MCF 10A (cell line): Measurements from ENCODE around the gene NCAM1. TPM values are rescaled to one million over a fixed set of nuclear protein-coding genes. Genes with fewer than 3 reads are reported as not detected.

ENCODE experiments used
- BruUV-seq: library from RNA; stranded (reverse); fragments of 400-500 nt; replicated peaks from 2 replicates; lab custom pipeline; 2021; lab: Mats Ljungman, UMichigan
- CTCF ChIA-PET: fragments of 300-600 bp; sonication (Branson Sonifier 250); formaldehyde crosslinking; extraction: SDS; loops from one replicate; lab custom pipeline; 2021; ENCODE audit warnings: antibody characterized with exemption, inconsistent platforms; lab: Yijun Ruan, JAX
- POLR2A ChIA-PET: fragments of 300-600, 350-650 bp; sonication (Branson Sonifier 250); formaldehyde crosslinking; extraction: SDS; loops from one replicate; lab custom pipeline; 2020; ENCODE audit warnings: antibody characterized with exemption, inconsistent platforms; lab: Yijun Ruan, JAX
- DNase-seq: peaks from one replicate; pipeline ENCODE4 v3.0.0-alpha.2; 2018; ENCODE audit not compliant: unreplicated experiment
- H3K27ac Mint-ChIP-seq: one replicate; pipeline ENCODE4 v1.8.0; 2022; ENCODE audit warnings: mild to moderate bottlenecking, low read depth, mixed read lengths; ENCODE audit not compliant: unreplicated experiment
- H3K27me3 Mint-ChIP-seq: one replicate; pipeline ENCODE4 v1.8.0; 2022; ENCODE audit warnings: mixed read lengths; ENCODE audit not compliant: insufficient read depth, unreplicated experiment
- H3K36me3 Mint-ChIP-seq: one replicate; pipeline ENCODE4 v1.8.0; 2022; ENCODE audit warnings: mild to moderate bottlenecking, moderate library complexity, mixed read lengths; ENCODE audit not compliant: insufficient read depth, unreplicated experiment
- H3K4me1 Mint-ChIP-seq: one replicate; pipeline ENCODE4 v1.8.0; 2022; ENCODE audit warnings: mixed read lengths; ENCODE audit not compliant: insufficient read depth, unreplicated experiment
- H3K4me3 Mint-ChIP-seq: one replicate; pipeline ENCODE4 v1.8.0; 2022; ENCODE audit warnings: mild to moderate bottlenecking, moderate library complexity, mixed read lengths; ENCODE audit not compliant: unreplicated experiment
- H3K9me3 Mint-ChIP-seq: one replicate; pipeline ENCODE4 v1.8.0; 2022; ENCODE audit warnings: mixed read lengths; ENCODE audit not compliant: unreplicated experiment
- CTCF ChIP-seq: fragments of 200-600 bp; IDR thresholded peaks from one replicate; pipeline ENCODE4 v1.8.0; 2022; ENCODE audit warnings: antibody characterized with exemption, mild to moderate bottlenecking; ENCODE audit not compliant: unreplicated experiment
- intact Hi-C: fragments of 100-400 bp; cut with micrococcal nuclease; formaldehyde crosslinking; loops from 2 replicates; pipeline ENCODE4 v1.14.1; 2022
- total RNA-seq: library from RNA; stranded (reverse); gene quantifications from 2 replicates; pipeline ENCODE4 v1.2.3, GENCODE V29; 2022

Gene NCAM1
- total RNA-seq, 1 experiment from 2014 or later, result 0.19 TPM

GRCh38 chr11:113106507-113106906 is 145.3 kb downstream of the NCAM1 start:
- no peak for TF ChIP-seq CTCF
- Mint-ChIP-seq H3K27ac (no peak overlapping the region), H3K9me3 (no peaks in the 10 kb centered on the region), H3K4me1 (peaks cover 6% of the 10 kb centered on the region), H3K4me3 (no peak overlapping the region), H3K27me3 (no peaks in the 10 kb centered on the region), H3K36me3 (peaks cover 4% of the 10 kb centered on the region)
- ChIA-PET CTCF (interaction anchor here (0.6 to 0.7 kb wide), 3 partner anchors 23 to 381 kb away, joined by 3 read pairs; no protein-coding TSS in a partner anchor), POLR2A (interaction anchor here (0.5 to 1.2 kb wide), 2 partner anchors 57 to 454 kb away, joined by 3 read pairs; no protein-coding TSS in a partner anchor)
- no peak for DNase-seq
- BruUV-seq, result no TSS peak
- intact Hi-C loops, result no loop called here

- intact Hi-C loops, result loop anchor here (5.0 to 10.0 kb wide), 3 partner anchors 153 to 885 kb away; partner anchors contain the start of gene PTS
- H3K4me3 Mint-ChIP-seq, result no peak overlapping the region
Measured at GRCh38 chr11:113110046-113110445, 148.8 kb downstream of the NCAM1 start.

GRCh38 chr11:113111156-113111555 is 149.9 kb downstream of the NCAM1 start:
- intact Hi-C loops, result loop anchor here (5.0 to 10.0 kb wide), 3 partner anchors 154 to 886 kb away; partner anchors contain the start of gene PTS
- ChIA-PET POLR2A (no interaction called here), CTCF (interaction anchor here (1.0 to 2.1 kb wide), 3 partner anchors 273 to 523 kb away, joined by 3 to 6 read pairs (median 4); no protein-coding TSS in a partner anchor)
- Mint-ChIP-seq H3K4me1 (no peaks in the 10 kb centered on the region), H3K27me3 (no peaks in the 10 kb centered on the region), H3K36me3 (peaks cover 4% of the 10 kb centered on the region), H3K9me3 (no peaks in the 10 kb centered on the region), H3K4me3 (no peak overlapping the region), H3K27ac (no peak overlapping the region)
- DNase-seq, result no peak
- BruUV-seq, result no TSS peak
- no peak for TF ChIP-seq CTCF

More at GRCh38 chr11:113110046-113110445, 148.8 kb downstream of the NCAM1 start:
- H3K27me3 Mint-ChIP-seq, result no peaks in the 10 kb centered on the region
- no peak overlapping the region for H3K27ac Mint-ChIP-seq
- DNase-seq, result no peak
- peaks cover 4% of the 10 kb centered on the region for H3K36me3 Mint-ChIP-seq
- BruUV-seq, result no TSS peak
- POLR2A ChIA-PET, result no interaction called here
- no peaks in the 10 kb centered on the region for H3K9me3 Mint-ChIP-seq
- TF ChIP-seq CTCF, result no peak
- CTCF ChIA-PET, result interaction anchor here (0.6 to 2.1 kb wide), 6 partner anchors 180 to 522 kb away, joined by 3 to 6 read pairs (median 4); no protein-coding TSS in a partner anchor
- peaks cover 6% of the 10 kb centered on the region for H3K4me1 Mint-ChIP-seq

- H3K27me3 Mint-ChIP-seq, result no peaks in the 10 kb centered on the region
- H3K9me3 Mint-ChIP-seq, result no peaks in the 10 kb centered on the region
- POLR2A ChIA-PET, result no interaction called here
- H3K36me3 Mint-ChIP-seq, result no peaks in the 10 kb centered on the region
- no peak overlapping the region for H3K4me3 Mint-ChIP-seq
- CTCF ChIA-PET, result interaction anchor here (0.6 to 5.1 kb wide), 10 partner anchors 12 to 656 kb away, joined by 3 to 71 read pairs (median 4); no protein-coding TSS in a partner anchor
- intact Hi-C loops, result loop anchor here (5.0 to 10.0 kb wide), 3 partner anchors 155 to 888 kb away; partner anchors contain the start of gene PTS
- no peak for TF ChIP-seq CTCF
- H3K4me1 Mint-ChIP-seq, result no peaks in the 10 kb centered on the region
- no peak for DNase-seq
- H3K27ac Mint-ChIP-seq, result no peak overlapping the region
- no TSS peak for BruUV-seq
Measured at GRCh38 chr11:113112307-113112706, 151.1 kb downstream of the NCAM1 start.
